HCT116 (cell line): ENCODE results near the gene TMA7.

Source experiments
- CTCF ChIP-seq, 3 experiments: fragments of 200-600 bp in 1 of 3; sonication (generic) in 1 of 3; IDR thresholded peaks in 2 of 3; conservative IDR thresholded peaks in 1 of 3; 2 replicates each; pipeline ENCODE4 v1.5.1; 2012 to 2017; ENCODE audit warnings: low read depth in 2 of 3, low read length in 2 of 3, antibody characterized with exemption in 1 of 3, borderline replicate concordance in 1 of 3, control low read depth in 1 of 3, mild to moderate bottlenecking in 1 of 3, mixed read lengths in 1 of 3, mixed run types in 1 of 3, moderate library complexity in 1 of 3; ENCODE audit not compliant: insufficient read depth in 1 of 3
- EGR1 ChIP-seq: IDR thresholded peaks from 2 replicates; pipeline ENCODE4 v1.6.1; 2012; ENCODE audit warnings: low read depth
- JUND ChIP-seq: IDR thresholded peaks from 2 replicates; pipeline ENCODE4 v1.6.1; 2012
- REST ChIP-seq: IDR thresholded peaks from 2 replicates; pipeline ENCODE4 v1.6.1; 2012; ENCODE audit warnings: low read depth
- SP1 ChIP-seq: IDR thresholded peaks from 2 replicates; pipeline ENCODE4 v1.6.1; 2012; ENCODE audit warnings: low read depth

GRCh38 chr3:48436855-48437254, 3.2 kb upstream of the TMA7 start:
- TF ChIP-seq CTCF (IDR thresholded peaks at IDR 0.05 in 2 of 3, conservative IDR thresholded peaks at IDR 0.05 in 1 of 3; ENCODE audit: borderline replicate concordance in 1 of 3, insufficient read depth in 1 of 3, low read depth in 2 of 3, low read length in 2 of 3) (no peak), SP1 (no peak), REST (no peak), EGR1 (no peak), JUND (no peak)
